Fibroblast of skin of left quadriceps (primary cell): Measurements from ENCODE around the gene MRTFA.
"Not testable (repeated sequence)": the region's sequence is repeated elsewhere in the genome, so short reads cannot be mapped to it uniquely, and the experiment has no call there.

Source experiments
- DNase-seq, 2 experiments: peaks; one replicate each; pipeline ENCODE4 v3.0.0-alpha.2; 2013; ENCODE audit warnings: low read depth in 2 of 2

Gene MRTFA

DNA sequence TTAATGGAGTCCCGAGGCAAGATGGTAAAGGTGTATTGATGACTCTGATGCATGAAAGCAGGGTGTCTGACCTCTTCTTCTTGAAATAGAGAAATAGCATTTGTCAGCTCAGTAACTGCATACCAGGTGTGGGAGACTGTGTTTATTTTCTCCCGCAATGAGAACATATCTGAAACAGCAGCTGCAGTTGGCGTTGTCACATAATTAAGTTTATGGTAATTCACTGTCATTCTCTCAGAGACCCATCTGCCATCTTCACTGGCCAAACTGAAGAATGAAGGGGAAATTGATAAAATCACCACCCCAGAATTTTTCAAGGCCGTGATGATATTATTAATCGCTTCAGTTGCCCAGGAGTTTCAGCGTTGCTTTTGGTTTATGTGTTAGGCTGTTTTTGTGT lies 22.6 kb upstream of the MRTFA start:
- DNase-seq, result no peak

DNA sequence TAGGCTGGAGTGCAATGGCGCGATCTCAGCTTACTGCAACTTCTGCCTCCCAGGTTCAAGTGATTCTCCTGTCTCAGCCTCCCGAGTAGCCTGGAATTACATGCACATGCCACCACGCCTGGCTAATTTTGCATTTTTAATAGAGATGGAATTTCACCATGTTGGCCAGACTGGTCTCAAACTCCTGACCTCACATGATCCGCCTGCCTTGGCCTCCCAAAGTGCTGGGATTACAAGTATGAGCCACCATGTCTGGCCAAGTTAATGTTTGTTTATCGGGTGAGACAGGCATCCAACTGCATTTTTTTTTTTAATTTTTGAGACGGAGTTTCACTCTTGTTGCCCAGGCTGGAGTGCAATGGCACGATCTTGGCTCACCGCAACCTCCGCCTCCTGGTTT lies 20.1 kb upstream of the MRTFA start:
- DNase-seq, result not testable (repeated sequence)

GRCh38 chr22:40655941-40656340 lies 19.4 kb upstream of the MRTFA start:
- DNase-seq, result not testable (repeated sequence)

DNA sequence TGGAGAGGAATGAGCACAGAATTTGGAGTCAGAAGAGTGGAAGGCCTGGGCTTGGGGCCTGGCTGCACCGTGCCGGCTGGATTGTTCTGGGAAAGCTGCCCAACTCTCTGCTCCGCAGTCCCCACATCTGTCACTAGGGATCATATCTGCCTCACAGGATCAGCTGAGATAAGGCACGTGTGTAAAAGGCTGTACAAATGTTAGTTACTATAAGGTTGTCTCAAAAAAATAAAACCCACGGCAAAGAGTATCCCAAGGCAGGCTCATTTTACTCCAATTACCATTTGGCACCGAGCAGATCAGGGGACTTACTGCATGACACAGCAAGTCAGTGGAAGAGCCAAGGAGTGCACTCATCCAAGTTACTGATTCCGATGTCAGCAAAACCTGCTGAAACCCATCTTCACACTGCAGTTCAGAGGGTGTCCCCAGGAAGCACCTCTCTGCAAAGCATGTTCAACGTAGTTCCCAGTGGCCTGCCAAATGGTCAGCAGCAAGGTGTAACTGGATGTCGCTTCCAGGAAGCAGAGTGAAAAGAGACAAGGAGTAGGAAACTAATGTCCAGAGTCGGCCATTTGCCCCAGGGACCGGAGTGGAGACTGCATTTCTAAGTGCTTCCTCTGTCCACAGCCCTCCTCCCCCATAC lies 18.1 kb upstream of the MRTFA start:
- DNase-seq, result peak; percentile 39 to 47

- DNase-seq, result no peak
Measured at GRCh38 chr22:40653361-40653760, 16.8 kb upstream of the MRTFA start.

GRCh38 chr22:40651563-40652501 lies 15.3 kb upstream of the MRTFA start:
- peak; percentile 97 for DNase-seq

GRCh38 chr22:40651057-40651456 lies 14.5 kb upstream of the MRTFA start:
- no peak for DNase-seq

DNA sequence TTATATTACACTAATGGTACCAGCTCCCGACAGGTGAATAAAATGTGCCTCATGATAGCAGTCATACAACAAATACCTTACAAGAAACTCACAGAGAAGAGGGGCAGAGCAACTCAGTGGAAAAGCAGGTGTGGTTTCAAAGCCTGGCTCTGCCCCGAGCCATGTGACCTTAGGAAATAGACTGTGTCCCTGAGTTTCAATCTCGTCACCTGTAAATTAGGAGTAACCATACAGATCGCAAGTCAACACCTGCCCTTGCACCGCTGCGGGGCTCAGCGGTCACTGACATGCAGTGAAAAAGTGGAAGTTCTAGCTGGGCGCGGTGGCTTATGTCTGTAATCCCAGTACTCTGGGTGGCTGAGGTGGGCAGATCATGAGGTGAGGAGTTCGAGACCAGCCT lies 11.9 kb upstream of the MRTFA start:
- no peak for DNase-seq

GRCh38 chr22:40645579-40646197 lies 9.2 kb upstream of the MRTFA start:
- DNase-seq, result no peak

- no peak for DNase-seq
Measured at GRCh38 chr22:40642316-40642715, 5.8 kb upstream of the MRTFA start.

- DNase-seq, result no peak
Measured at GRCh38 chr22:40641269-40641668, 4.8 kb upstream of the MRTFA start.

GRCh38 chr22:40638261-40638660 lies 1.7 kb upstream of the MRTFA start:
- no peak for DNase-seq

- DNase-seq, result no peak
Measured at GRCh38 chr22:40637183-40638150, 948 bp upstream of the MRTFA start.

GRCh38 chr22:40635940-40636379 lies 559 bp downstream of the MRTFA start:
- no peak for DNase-seq

GRCh38 chr22:40635043-40635939 lies 1.2 kb downstream of the MRTFA start:
- no peak for DNase-seq

GRCh38 chr22:40634119-40634903 lies 2.2 kb downstream of the MRTFA start:
- no peak for DNase-seq

DNA sequence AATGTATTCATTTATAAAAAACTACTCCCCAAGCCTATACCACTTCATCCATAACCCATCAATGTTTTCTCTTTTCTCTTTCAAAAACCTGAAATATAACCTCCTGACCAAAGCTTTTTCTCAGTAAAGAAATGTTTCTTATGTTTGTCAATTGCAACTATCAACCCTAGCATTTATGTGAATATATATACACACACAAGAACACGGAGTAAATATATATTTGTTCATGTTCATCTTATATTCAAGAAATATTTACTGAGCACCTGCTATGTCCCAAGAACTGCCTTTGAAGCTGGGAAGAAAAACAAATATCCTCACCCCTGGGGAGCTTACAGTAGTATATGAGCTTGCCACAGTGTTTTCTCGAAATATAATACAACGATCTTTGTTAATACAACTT lies 3.5 kb downstream of the MRTFA start:
- DNase-seq, result no peak

GRCh38 chr22:40631925-40632324 lies 4.6 kb downstream of the MRTFA start:
- no peak for DNase-seq

- no peak for DNase-seq
Measured at GRCh38 chr22:40628354-40629042, 8.0 kb downstream of the MRTFA start.
